NCI-H460 (cell line): ENCODE results near the gene ZNF524. TPM values are rescaled to one million over a fixed set of nuclear protein-coding genes. Genes with fewer than 3 reads are reported as not detected.
"Not testable (repeated sequence)": the region's sequence is repeated elsewhere in the genome, so short reads cannot be mapped to it uniquely, and the experiment has no call there.

ENCODE experiments used
- DNase-seq: peaks from one replicate; pipeline ENCODE4 v3.0.0-alpha.2; 2016; ENCODE audit warnings: low read depth; ENCODE audit errors: extremely low read depth
- polyA plus RNA-seq: library from polyadenylated mRNA; depleted of rRNA; stranded (reverse); fragments of >200 nt; gene quantifications from 2 replicates; pipeline ENCODE4 v1.2.3, GENCODE V29; 2014; cell fraction: nucleus; rRNA removed
- total RNA-seq: library from RNA; depleted of rRNA; stranded (reverse); fragments of >200 nt; shearing (Covaris generic); gene quantifications from 2 replicates; pipeline ENCODE4 v1.2.3, GENCODE V29; 2014; rRNA removed

The ZNF524 gene, protein sequence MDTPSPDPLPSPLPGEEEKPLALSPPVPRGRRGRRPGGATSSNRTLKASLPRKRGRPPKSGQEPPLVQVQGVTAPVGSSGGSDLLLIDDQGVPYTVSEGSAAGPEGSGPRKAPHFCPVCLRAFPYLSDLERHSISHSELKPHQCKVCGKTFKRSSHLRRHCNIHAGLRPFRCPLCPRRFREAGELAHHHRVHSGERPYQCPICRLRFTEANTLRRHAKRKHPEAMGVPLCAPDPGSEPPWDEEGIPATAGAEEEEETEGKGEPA
- 15.9 and 16.5 TPM in 2 replicates for total RNA-seq
- polyA plus RNA-seq = 19.8 and 31.2 TPM in 2 replicates

DNA sequence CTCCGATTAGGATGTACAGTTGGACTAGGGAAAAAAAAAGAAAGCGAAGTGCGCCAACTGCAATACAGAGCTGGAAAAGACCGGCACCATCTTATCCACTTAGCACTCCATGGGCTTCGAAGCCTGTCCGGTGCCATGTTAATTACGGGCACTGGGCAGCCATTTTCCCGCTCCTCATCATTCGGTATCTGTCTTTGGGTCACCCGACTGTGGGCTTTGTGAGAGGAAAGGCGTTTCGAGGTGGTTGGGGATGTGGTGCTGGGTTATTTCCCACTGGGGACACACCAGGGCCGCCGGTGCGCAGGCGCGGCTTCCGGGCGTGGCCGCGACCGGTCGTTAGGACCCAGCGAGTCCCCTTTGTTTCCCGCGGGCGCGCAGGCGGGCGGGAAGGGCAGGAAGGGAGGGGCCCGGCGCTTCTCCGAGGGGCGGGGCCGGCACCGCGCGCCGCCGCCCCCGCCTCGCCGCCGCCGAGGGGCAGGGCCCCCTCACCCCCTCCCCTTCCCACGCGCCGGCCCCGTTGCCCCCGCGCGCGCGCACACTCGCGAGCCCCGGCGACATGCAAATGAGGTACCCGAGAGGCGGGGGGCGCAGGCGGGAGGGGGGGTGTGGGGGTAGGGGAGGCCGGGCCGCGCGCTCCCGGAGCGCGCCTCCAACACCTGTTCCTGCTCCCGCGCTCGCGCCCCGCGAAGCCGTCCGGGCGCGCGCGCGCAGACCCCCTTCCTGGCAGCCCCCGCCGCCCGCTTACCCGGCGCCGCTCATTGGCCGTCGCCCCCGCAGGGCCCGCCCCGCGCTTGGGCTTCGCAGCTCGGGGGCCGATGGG, at the start of gene ZNF524:
TSS of gene ZNF524 (plus strand) at position 447 of the 820 bp plus-strand sequence. CDS start 1,825 bp downstream, outside the sequence.
- DNase-seq = peak; percentile 77

DNA sequence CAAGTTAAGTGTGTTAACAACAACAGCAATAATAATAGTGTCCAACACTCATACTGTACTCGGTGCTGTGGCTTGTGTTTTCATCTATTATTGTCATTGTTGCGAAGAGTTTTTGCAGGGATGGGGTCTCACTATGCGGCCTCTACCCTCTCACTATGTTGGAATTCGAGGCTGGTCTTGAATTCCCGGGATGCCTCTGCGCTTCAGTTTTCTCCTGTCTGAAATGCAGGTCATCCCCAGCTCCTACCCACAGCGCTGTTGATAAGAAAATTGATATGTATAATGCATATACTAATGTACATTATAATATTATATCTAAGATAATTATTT, 49.8 kb upstream of the ZNF524 start:
- no peak for DNase-seq

DNA sequence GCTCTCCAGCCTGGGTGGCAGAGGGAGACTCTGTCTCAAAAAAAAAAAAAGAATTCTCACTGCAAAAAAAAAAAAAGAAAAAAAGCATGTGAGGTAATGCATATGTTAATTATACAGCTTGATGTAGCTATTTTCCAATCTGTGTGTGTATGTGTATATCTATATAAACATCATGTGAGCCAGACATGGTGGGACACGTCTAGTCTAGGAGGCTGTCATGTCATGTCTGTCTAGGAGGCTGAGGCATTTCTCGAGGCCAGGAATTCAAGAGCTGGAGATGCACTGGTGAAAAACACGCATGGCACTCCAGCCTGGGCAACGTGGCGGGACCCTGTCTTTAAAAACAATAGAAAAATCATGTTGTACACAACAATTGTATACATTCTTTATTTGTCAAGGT, 47.9 kb upstream of the ZNF524 start:
- no peak for DNase-seq

DNA sequence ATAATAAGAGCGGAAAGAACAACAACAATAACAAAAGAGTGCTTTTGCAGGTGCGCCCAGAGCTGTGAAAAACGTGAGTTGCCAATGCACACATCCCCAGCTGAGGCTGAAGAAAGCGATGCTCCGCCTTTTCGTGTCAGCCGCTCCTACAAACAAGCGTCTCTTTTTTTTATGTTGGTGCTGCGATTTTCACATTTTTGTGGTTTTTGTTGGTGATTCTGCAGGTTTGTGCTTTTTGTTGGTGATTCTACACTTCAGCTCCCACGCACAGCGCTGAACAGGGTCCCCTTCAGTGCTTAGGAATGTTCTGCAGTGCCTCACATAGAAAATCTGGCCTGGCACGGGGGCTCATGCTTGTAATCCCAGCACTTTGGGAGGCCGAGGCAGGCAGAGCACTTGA, 47.5 kb upstream of the ZNF524 start:
- no peak for DNase-seq

DNA sequence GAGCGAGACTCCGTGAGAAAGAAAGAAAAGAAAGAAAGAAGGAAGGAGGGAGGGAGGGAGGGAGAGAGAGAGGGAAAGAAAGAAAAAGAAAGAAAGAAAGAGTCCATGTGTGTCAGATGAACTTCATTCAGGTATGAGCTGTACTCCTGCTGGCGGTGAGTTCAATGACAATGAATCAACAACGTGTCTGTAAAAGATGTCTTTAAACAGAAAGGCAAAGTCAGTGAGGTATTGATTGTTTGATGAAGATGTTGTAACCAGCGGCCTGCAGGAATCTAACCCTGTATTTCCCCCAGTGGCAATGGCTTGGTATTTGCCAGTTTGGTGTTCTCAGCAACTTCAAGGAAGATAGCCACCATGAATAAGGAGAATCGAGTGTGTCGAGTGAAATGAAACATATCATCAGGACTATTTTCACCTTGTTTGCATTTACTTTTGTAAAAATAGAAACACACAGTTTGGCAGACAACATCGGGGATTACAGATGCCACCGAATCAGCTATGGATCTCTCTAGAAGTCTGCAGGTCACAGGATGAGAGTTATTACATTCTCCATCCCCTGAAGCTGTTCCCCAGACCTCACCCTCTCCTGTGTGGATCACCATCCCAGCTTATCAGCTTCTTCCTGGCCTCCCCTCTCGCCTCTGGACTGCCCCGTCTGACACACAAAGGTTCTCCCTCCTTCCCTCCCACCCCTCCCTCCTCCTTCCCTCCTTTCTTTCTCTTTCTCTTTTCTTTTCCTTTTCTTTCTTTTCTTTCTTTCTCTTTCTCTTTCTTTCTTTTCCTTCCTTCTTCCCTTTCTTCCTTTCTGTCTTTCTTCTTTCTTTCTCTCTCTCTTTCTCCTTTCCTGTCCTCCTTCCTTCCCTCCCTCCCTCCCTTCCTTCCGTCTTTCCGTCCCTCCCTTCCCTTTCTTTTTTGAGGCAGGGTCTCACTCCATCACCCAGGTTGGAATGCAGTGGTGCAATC, 46.6 kb upstream of the ZNF524 start:
- DNase-seq = no peak

DNA sequence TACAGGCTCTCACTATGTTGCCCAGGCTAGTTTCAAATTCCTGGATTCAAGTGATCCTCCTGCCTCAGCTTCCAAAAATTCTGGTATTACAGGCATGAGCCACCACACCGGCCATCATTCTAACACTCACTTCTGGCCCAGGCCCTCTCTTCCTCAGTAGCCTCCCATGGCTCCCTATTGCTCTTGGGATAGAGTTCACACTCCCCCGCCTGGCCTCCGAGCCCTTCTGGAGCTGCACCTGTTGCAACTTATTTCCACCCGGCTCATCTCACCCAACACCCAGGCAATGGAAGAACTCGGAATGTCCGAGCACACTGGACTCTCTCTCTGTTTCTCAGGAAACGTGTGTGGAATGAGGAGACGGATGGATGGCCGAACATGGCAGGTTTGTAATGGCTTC, 45.8 kb upstream of the ZNF524 start:
- no peak for DNase-seq

DNA sequence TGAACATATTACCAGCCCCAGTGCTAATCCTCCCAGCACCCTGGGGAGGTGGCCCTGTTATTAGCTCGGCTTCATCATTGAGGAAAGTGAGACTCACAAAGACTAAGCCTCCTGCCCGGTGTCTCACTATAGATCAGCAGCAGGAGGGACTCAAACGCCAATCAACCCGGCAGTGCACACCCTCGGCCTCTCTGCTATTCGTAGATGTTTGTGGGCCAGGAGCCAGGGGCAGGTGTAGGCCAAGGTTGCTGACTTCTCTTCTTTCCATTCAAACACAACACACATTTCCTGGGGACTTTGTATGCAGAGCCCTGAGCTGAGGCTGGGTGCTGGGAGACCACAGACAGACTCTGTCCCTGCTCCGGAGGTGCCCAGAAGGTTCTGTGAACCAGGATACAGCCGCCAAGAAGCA, 45.3 kb upstream of the ZNF524 start:
- DNase-seq = no peak

DNA sequence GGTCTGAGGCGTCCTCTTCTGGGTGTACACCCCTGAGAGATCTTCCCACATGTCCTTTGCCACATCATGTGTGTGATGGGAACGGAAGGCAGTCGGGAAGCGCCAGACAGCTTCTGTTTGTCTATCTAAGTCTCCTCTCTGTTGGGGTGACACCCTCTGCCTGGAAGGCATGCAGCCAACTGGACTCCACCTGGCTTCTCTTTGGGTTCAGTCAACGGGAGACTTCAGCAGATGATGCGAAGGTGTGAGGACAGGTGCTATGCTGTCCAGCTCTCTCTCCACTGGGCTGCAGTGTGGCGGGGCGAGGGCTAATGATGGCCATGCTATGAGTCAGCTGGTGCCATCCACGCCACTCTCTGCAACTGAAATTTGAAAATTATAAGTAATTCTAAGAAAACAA, 40.4 kb upstream of the ZNF524 start:
- no peak for DNase-seq

DNA sequence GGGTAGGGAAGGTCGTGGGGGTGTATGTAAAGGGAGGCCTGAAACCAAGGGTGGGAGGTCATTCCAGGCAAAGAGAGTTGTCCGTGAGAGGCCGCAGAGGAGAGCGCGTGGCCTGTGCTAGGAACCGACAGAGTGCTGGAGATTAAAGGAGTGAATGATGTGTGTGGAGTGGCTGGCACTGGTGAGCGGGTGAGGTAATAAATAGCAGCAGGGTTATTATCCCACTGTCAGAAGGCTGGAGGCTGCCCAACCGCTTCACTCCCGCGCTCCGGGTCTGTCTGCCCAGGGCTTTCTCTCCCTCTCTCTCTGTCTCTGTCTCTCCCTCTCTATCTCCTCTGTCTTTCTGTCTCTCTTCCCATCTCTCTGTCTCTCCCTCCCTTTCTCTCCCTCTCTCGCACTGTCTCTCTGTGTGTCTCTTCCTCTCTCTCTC, 36.8 kb upstream of the ZNF524 start:
- DNase-seq = no peak

DNA sequence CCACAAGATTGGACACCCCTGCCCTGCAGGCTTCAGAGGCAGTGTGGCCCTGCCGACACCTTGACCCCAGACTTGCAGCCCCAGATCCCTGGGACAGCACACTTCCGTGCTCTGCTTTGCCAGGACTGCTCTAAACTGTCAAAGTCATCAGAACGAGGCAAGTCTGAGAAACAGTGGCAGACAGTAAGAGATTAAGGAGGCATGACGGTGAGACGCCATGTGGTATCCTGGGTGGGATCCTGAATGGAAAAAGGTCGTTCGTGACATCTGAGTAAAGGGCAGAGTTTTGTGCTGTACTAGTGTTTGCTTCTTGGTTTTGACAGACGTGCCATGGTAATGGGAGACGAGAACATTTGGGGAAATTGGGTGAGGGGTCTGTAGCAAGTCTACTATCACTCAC, 33.3 kb upstream of the ZNF524 start:
- no peak for DNase-seq

DNA sequence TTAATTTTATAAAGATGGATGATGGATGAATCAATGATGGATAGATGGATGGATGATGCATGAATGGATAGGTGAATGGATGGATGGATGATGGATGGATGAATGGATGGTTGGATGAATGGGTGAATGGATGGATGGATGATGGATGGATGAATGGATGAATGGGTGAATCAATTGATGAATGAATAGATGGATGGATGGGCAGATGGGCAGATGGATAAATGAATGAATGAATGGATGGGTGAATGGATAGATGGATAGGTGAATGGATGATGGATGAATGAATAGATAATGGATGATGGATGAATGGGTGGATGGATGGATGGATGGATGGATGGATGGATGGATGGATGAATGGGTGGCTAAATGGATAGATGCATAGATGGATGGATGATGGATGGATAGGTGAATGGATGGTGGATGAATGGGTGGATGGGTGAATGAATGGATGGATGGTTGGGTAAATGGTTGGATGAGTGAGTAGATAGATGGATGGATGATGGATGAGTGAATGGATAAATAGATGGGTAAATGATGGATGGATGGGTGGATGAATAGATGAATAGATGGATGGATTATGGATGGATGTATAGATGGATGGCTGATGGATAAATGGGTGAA, 32.3 kb upstream of the ZNF524 start:
- DNase-seq = no peak

DNA sequence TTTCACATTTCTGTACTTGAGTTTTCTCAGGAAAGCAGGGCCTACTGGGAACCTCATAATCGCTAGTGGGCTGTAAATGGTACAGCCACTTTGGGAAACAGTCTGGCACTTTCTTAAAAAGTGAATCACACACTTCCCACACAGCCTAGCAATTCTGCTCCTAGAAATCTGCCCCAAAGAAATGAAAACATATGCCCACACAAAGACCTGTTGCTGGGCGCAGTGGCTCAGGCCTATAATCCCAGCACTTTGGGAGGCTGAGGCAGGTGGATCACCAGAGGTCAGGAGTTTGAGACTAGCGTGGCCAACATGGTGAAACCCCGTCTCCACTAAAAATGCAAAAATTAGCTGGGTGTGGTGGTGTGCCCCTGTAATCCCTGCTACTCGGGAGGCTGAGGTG, 30.6 kb upstream of the ZNF524 start:
- DNase-seq = not testable (repeated sequence)

DNA sequence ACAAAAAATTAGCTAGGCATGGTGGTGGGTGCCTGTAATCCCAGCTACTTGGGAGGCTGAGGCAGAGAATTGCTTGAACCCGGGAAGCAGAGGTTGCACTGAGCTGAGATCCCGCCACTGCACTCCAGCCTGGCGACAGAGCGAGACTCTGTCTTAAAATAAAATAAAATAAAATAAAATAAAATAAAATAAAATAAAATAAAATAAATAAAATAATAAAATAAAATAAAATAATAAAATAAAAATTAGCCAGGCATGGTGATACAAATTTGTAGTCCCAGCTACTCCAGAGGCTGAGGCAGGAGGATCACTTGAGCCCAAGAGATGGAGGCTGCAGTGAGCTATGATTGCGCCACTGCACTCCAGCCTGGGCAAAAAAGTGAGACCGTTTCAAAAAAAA, 26.2 kb upstream of the ZNF524 start:
- not testable (repeated sequence) for DNase-seq

DNA sequence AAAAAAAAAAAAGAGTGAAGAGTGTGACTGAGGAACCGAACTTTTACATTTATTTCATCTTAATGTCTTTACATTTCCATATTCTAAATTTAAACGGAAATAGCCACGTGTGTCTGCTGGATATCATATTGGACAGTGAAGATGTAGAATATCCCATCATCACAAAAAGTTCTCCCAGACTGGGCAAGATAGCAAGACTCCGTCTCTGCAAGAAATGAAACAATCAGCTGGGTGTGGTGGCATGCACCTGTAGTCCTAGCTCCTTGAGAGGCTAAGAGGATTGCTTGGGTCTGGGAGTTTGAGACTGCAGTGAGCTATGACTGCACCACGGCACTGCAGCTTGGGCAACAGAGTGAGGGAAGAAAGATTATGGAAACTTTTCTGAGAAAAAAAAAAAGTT, 23.3 kb upstream of the ZNF524 start:
- no peak for DNase-seq

DNA sequence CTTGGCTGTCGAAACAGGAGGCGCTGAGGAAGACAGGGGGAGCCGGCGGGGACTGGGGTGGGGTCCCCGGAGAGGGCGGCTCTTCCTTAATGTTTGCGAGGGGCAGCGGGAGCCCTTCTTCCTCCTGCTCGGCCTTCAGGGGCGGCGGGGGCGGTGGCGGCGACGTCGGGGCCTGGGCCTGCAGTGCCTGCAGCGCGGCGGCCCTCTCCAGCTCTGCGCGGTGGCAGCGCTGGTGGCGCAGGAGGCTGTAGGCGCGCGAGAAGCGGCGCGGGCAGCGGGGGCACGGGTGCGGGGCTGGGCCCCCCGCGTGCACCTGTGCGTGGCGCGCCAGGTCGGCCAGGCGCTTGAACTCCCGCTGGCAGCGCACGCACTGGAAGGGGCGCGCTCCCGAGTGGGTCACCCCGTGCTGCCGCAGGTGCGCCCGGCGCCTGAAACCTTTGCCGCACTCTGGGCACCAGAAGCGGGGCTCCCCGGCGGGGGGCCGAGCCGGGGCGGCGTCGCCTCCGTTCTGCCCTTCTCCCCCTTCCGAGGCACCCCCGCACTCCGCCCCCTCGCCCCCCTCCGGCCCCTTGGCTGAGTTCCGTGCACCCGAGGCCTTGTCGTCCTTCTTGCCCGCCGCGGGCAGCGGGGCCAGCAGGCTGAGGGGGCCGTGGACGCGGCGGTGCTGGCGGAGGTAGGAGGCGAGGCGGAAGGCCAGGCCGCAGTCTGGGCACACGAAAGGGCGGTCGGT, 21.9 kb upstream of the ZNF524 start:
- no peak for DNase-seq

DNA sequence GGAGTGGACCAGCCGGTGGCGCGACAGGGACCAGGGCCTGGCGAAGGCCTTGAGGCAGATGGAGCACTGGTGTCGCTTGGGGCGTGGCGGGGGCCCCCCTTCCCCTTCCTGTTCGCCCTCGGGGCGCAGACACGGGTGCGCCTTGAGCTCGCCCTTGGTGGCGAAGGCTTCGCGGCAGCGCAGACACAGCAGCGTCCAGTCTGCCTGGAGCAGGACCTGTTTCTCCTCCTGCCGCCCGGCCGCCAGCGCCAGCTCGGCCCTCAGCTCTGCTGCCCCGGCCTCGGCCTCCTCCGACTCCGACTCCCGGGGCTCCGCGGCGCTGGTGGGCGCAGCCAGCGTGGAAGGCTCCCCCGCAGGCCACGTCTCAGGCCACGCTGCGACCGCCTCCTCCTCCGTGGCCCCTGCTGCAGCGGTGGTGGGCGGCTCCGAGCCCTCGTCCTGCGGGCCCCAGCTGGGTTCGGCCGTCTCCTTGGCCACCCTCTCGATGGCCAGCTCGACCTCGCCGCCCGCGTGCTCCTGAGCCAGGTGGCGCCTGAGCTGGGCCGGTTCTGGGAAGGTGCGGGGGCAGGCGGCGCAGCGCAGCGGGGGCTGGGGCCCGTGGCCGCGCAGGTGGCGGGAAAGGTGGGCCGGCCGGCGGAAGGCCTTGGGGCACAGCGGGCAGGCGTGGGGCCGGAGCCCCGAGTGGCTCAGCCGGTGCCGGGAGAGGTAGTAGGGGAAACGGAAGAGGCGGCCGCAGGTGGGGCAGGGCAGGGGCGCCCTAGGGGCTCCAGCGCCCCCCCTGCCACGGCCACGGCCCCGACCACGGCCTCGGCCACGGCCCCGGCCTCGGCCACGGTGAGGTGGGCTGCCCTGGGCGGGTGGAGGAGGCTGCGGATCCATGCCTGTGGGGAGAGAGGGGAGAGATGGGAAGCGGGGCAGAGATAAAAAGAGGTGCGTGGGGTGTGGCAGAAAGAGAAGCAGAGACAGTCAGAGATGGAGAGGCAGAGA, 21.0 kb upstream of the ZNF524 start:
- no peak for DNase-seq

DNA sequence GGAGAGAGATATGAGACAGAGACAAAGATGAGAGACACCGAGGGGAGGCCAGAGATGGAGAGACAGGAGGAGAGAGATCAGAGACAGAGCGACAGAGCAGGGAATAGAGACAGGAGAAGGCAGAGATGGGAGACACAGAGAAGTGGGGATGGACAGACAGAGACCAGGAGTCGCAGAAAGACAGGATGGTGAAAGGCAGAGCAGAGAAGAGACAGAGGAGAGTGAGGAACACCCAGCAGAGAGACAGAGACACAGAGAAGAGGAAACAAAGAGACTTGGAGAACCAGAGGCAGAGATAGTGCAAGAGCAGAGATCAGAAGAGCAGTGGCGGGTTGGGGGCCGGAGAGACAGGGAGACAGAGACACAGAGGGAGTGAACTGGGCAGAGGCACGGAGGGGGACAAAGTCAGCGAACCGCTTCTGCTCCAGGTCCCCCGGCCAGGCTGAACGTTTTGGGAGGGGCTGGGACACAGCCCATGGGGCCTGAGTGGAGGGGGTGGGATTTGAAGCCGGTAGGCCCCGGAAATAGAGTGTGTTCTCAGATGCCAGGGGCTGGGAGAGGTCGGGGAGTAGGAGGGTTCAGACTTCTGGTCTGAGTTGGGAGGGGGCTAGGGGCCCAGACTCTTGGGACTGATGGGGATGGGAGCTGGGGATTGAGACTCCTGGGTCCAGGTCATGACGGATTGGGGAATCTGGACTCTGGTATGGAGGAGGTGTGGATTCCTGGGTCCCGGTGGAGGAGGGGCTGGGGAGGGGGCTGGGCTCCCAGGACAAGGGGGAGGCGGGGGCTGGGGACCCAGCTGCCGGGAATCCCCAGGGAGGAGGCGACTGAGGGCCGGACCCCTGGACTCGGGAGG, 20.1 kb upstream of the ZNF524 start:
- no peak for DNase-seq
